GM19395 (cell line): ENCODE data around the gene FARS2.

ENCODE experiments used
- ATAC-seq: cut with Tn5 transposase; IDR thresholded peaks from one replicate; pipeline ENCODE4 v1.9.1; 2021; ENCODE audit warnings: mild to moderate bottlenecking, moderate library complexity; ENCODE audit not compliant: unreplicated experiment

FARS2 gene

GRCh38 chr6:5459346-5459745 lies 198.0 kb downstream of the FARS2 start:
- no peak for ATAC-seq

- ATAC-seq = no peak
Measured at GRCh38 chr6:5461365-5461764, 200.1 kb downstream of the FARS2 start.

- no peak for ATAC-seq
Measured at GRCh38 chr6:5462856-5463255, 201.5 kb downstream of the FARS2 start.

- ATAC-seq = no peak
Measured at GRCh38 chr6:5463690-5464089, 202.4 kb downstream of the FARS2 start.

GRCh38 chr6:5464099-5464885 lies 203.0 kb downstream of the FARS2 start:
- ATAC-seq = no peak

- no peak for ATAC-seq
Measured at GRCh38 chr6:5466281-5467136, 205.2 kb downstream of the FARS2 start.

GRCh38 chr6:5468586-5468985 lies 207.3 kb downstream of the FARS2 start:
- ATAC-seq = no peak

GRCh38 chr6:5469101-5469846 lies 208.0 kb downstream of the FARS2 start:
- no peak for ATAC-seq

GRCh38 chr6:5471044-5471443 lies 209.7 kb downstream of the FARS2 start:
- peak; percentile 70 for ATAC-seq

- ATAC-seq = no peak
Measured at GRCh38 chr6:5471637-5472398, 210.5 kb downstream of the FARS2 start.

- ATAC-seq = no peak
Measured at GRCh38 chr6:5472571-5472970, 211.3 kb downstream of the FARS2 start.

- no peak for ATAC-seq
Measured at GRCh38 chr6:5475779-5476178, 214.5 kb downstream of the FARS2 start.

GRCh38 chr6:5478380-5478779 lies 217.1 kb downstream of the FARS2 start:
- ATAC-seq = no peak

- no peak for ATAC-seq
Measured at GRCh38 chr6:5481033-5481432, 219.7 kb downstream of the FARS2 start.

GRCh38 chr6:5481750-5482149 lies 220.4 kb downstream of the FARS2 start:
- no peak for ATAC-seq

GRCh38 chr6:5482619-5483018 lies 221.3 kb downstream of the FARS2 start:
- no peak for ATAC-seq

GRCh38 chr6:5484692-5485091 lies 223.4 kb downstream of the FARS2 start:
- ATAC-seq = no peak

GRCh38 chr6:5486214-5486613 lies 224.9 kb downstream of the FARS2 start:
- ATAC-seq = peak; percentile 98

GRCh38 chr6:5490501-5491069 lies 229.3 kb downstream of the FARS2 start:
- no peak for ATAC-seq

GRCh38 chr6:5492356-5492755 lies 231.0 kb downstream of the FARS2 start:
- ATAC-seq = no peak
